ENCODE results near the gene SLC35A2. TPM values are rescaled to one million over a fixed set of nuclear protein-coding genes. Genes with fewer than 3 reads are reported as not detected.

Gene SLC35A2
- total RNA-seq, 1 experiment from 2014 or later, result 61.4 TPM

GRCh38 chrX:48897625-48898306 lies 13.7 kb downstream of the SLC35A2 start, which contains the start of the genes PQBP1 and TIMM17B:
Gene PQBP1 (plus strand): TSS chrX:48897930. CDS start chrX:48898510, 580 bp downstream.
Gene TIMM17B (minus strand): TSS chrX:48897768. CDS start chrX:48897749, 19 bp downstream.
- no peaks in the 10 kb centered on the region; the same call in 1 of the 2 replicates for H3K36me3 ChIP-seq (ENCODE audit: control insufficient read depth, insufficient read depth, low read length)
- Mint-ChIP-seq H3K4me1 (ENCODE audit: low read depth, unreplicated experiment) (no peaks in the 10 kb centered on the region), H3K4me3 (ENCODE audit: unreplicated experiment) (peak within 1 kb of the TSS; percentile 89), H3K27ac (ENCODE audit: unreplicated experiment) (peak within 1 kb of the TSS; percentile 98), H3K27me3 (ENCODE audit: insufficient read depth, unreplicated experiment) (no peaks in the 10 kb centered on the region), H3K9me3 (ENCODE audit: unreplicated experiment) (no peaks in the 10 kb centered on the region), H3K36me3 (ENCODE audit: insufficient read depth, unreplicated experiment) (peaks cover 41% of the 10 kb centered on the region)
- no peaks in the 10 kb centered on the region for H3K4me1 ChIP-seq
- POLR2A ChIA-PET, result interaction anchor here (0.7 to 1.6 kb wide), 10 partner anchors 14 to 221 kb away, joined by 3 to 24 read pairs (median 4); partner anchors contain the start of genes GRIPAP1, HDAC6 and SLC35A2
- CTCF ChIA-PET, result interaction anchor here (0.6 to 1.6 kb wide), 2 partner anchors 14 to 267 kb away, joined by 3 to 4 read pairs; partner anchors contain the start of gene SLC35A2
- no peaks in the 10 kb centered on the region for H3K27me3 ChIP-seq (replicated peaks; ENCODE audit: control insufficient read depth, insufficient read depth, low read length)
- DNase-seq, result peak; percentile 91 to 94
- H3K4me3 ChIP-seq (ENCODE audit: low read depth, low read length), result peak within 1 kb of the TSS; percentile 90
- no TSS peak for BruUV-seq (replicated peaks)
- TF ChIP-seq CTCF (IDR thresholded peaks at IDR 0.05; ENCODE audit: insufficient read depth in 1 of 2, low read depth in 1 of 2, low read length in 1 of 2, severe bottlenecking in 1 of 2, unreplicated experiment in 1 of 2), result no peak
- intact Hi-C loops (cut with micrococcal nuclease; ENCODE audit: unreplicated experiment), result loop anchor here (1.0 to 5.0 kb wide), 4 partner anchors 15 to 145 kb away; partner anchors contain the start of genes HDAC6 and TFE3
- no peaks in the 10 kb centered on the region for H3K9me3 ChIP-seq

GRCh38 chrX:48897157-48897624 lies 14.3 kb downstream of the SLC35A2 start:
- H3K4me1 ChIP-seq, result no peaks in the 10 kb centered on the region
- Mint-ChIP-seq H3K9me3 (ENCODE audit: unreplicated experiment) (no peaks in the 10 kb centered on the region), H3K4me1 (ENCODE audit: low read depth, unreplicated experiment) (no peaks in the 10 kb centered on the region), H3K36me3 (ENCODE audit: insufficient read depth, unreplicated experiment) (peaks cover 35% of the 10 kb centered on the region), H3K27me3 (ENCODE audit: insufficient read depth, unreplicated experiment) (no peaks in the 10 kb centered on the region), H3K4me3 (ENCODE audit: unreplicated experiment) (peak overlapping the region; percentile 89), H3K27ac (ENCODE audit: unreplicated experiment) (peak overlapping the region; percentile 98)
- intact Hi-C loops (cut with micrococcal nuclease; ENCODE audit: unreplicated experiment), result loop anchor here (5.0 kb wide), 2 partner anchors 95 to 145 kb away; partner anchors contain the start of genes HDAC6 and TFE3
- no TSS peak for BruUV-seq (replicated peaks)
- ChIA-PET CTCF (interaction anchor here (0.6 to 1.6 kb wide), 2 partner anchors 15 to 266 kb away, joined by 3 to 4 read pairs; partner anchors contain the start of gene SLC35A2), POLR2A (interaction anchor here (0.8 to 1.6 kb wide), 8 partner anchors 15 to 221 kb away, joined by 3 to 24 read pairs (median 6); partner anchors contain the start of genes GRIPAP1, HDAC6 and SLC35A2)
- DNase-seq, result peak; percentile 86 to 87
- no peak for TF ChIP-seq CTCF (IDR thresholded peaks at IDR 0.05; ENCODE audit: insufficient read depth in 1 of 2, low read depth in 1 of 2, low read length in 1 of 2, severe bottlenecking in 1 of 2, unreplicated experiment in 1 of 2)
- no peaks in the 10 kb centered on the region for H3K27me3 ChIP-seq (replicated peaks; ENCODE audit: control insufficient read depth, insufficient read depth, low read length)
- no peaks in the 10 kb centered on the region for H3K9me3 ChIP-seq
- H3K4me3 ChIP-seq (ENCODE audit: low read depth, low read length), result peak overlapping the region; percentile 90
- H3K36me3 ChIP-seq (ENCODE audit: control insufficient read depth, insufficient read depth, low read length), result no peaks in the 10 kb centered on the region; the same call in 1 of the 2 replicates

- Mint-ChIP-seq H3K9me3 (ENCODE audit: unreplicated experiment) (no peaks in the 10 kb centered on the region), H3K27me3 (ENCODE audit: insufficient read depth, unreplicated experiment) (no peaks in the 10 kb centered on the region), H3K4me1 (ENCODE audit: low read depth, unreplicated experiment) (no peaks in the 10 kb centered on the region), H3K36me3 (ENCODE audit: insufficient read depth, unreplicated experiment) (peaks cover 30% of the 10 kb centered on the region), H3K4me3 (ENCODE audit: unreplicated experiment) (peak overlapping the region; percentile 89), H3K27ac (ENCODE audit: unreplicated experiment) (peak overlapping the region; percentile 98)
- no peaks in the 10 kb centered on the region for H3K27me3 ChIP-seq (replicated peaks; ENCODE audit: control insufficient read depth, insufficient read depth, low read length)
- no peaks in the 10 kb centered on the region; the same call in 1 of the 2 replicates for H3K36me3 ChIP-seq (ENCODE audit: control insufficient read depth, insufficient read depth, low read length)
- TF ChIP-seq CTCF (IDR thresholded peaks at IDR 0.05; ENCODE audit: insufficient read depth in 1 of 2, low read depth in 1 of 2, low read length in 1 of 2, severe bottlenecking in 1 of 2, unreplicated experiment in 1 of 2), result no peak
- DNase-seq, result no peak
- intact Hi-C loops (cut with micrococcal nuclease; ENCODE audit: unreplicated experiment), result loop anchor here (5.0 kb wide), 2 partner anchors 94 to 146 kb away; partner anchors contain the start of genes HDAC6 and TFE3
- BruUV-seq (replicated peaks), result no TSS peak
- ChIA-PET CTCF (interaction anchor here (0.6 to 1.6 kb wide), 2 partner anchors 15 to 294 kb away, joined by 4 read pairs; partner anchors contain the start of gene SLC35A2), POLR2A (interaction anchor here (1.1 kb wide), 1 partner anchor 95 kb away, joined by 7 read pairs; the partner anchor contains the start of gene HDAC6)
- H3K9me3 ChIP-seq, result no peaks in the 10 kb centered on the region
- H3K4me3 ChIP-seq (ENCODE audit: low read depth, low read length), result peak overlapping the region; percentile 90
- no peaks in the 10 kb centered on the region for H3K4me1 ChIP-seq
Observed at GRCh38 chrX:48896611-48897011, 14.8 kb downstream of the SLC35A2 start.

Measured in Caco-2 (cell line).